Activated T-helper 17 cell treated with anti-CD3 and anti-CD28 coated beads, Interleukin-2, amount 50 U/mL, for 72 hours (primary cell): ENCODE data around the gene CBLN1. TPM values are rescaled to one million over a fixed set of nuclear protein-coding genes. Genes with fewer than 3 reads are reported as not detected.

Experiments
- ATAC-seq: fragments of 150-1000 bp; cut with Tn5 transposase; replicated peaks from 2 replicates; pipeline ENCODE4 v1.10.0; 2021; ENCODE audit warnings: mild to moderate bottlenecking, moderate library complexity
- H3K27ac Mint-ChIP-seq: one replicate; pipeline ENCODE4 v1.8.0; 2022; ENCODE audit warnings: mixed read lengths
- H3K27me3 Mint-ChIP-seq: one replicate; pipeline ENCODE4 v1.8.0; 2022; ENCODE audit warnings: mixed read lengths
- H3K36me3 Mint-ChIP-seq: one replicate; pipeline ENCODE4 v1.8.0; 2022; ENCODE audit warnings: low read depth, mild to moderate bottlenecking, mixed read lengths
- H3K4me1 Mint-ChIP-seq: one replicate; pipeline ENCODE4 v1.8.0; 2022; ENCODE audit warnings: mixed read lengths
- H3K4me3 Mint-ChIP-seq: one replicate; pipeline ENCODE4 v1.8.0; 2022; ENCODE audit warnings: mild to moderate bottlenecking, mixed read lengths
- H3K9me3 Mint-ChIP-seq: one replicate; pipeline ENCODE4 v1.8.0; 2022; ENCODE audit warnings: mixed read lengths
- total RNA-seq, 2 donors: library from RNA; stranded (reverse); gene quantifications; one replicate each; pipeline ENCODE4 v1.2.3, GENCODE V29; 2022

The CBLN1 gene
- not detected for total RNA-seq

DNA sequence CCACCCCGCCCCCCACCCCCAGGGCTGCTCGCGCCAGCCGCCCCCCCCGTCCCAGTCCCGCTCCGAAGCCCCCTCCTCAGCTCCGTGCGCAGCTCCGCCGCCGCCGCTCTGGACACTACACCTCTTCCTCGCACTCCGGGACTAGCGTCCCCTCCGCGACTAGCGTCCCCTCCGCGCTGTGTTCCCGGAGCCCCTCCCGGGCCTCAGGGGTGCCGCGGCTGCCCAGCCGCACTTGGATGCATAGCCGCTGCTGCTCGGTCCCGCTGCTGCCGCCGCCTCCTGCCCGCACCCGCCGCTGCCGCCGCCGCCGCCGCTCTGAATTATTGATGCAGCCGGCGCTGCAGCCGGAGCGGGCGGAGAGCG is at the start of gene CBLN1:
Gene CBLN1, minus strand, starts transcription at position 359 of the 363 bp plus-strand sequence. CDS start 373 bp downstream, outside the sequence.
- Mint-ChIP-seq H3K27me3 (peaks cover 52% of the 10 kb centered on the region), H3K4me3 (peak within 1 kb of the TSS; percentile 59), H3K36me3 (peaks cover 5% of the 10 kb centered on the region), H3K4me1 (peaks cover 5% of the 10 kb centered on the region), H3K27ac (no peak within 1 kb of the TSS), H3K9me3 (no peaks in the 10 kb centered on the region)
- ATAC-seq, result no peak

DNA sequence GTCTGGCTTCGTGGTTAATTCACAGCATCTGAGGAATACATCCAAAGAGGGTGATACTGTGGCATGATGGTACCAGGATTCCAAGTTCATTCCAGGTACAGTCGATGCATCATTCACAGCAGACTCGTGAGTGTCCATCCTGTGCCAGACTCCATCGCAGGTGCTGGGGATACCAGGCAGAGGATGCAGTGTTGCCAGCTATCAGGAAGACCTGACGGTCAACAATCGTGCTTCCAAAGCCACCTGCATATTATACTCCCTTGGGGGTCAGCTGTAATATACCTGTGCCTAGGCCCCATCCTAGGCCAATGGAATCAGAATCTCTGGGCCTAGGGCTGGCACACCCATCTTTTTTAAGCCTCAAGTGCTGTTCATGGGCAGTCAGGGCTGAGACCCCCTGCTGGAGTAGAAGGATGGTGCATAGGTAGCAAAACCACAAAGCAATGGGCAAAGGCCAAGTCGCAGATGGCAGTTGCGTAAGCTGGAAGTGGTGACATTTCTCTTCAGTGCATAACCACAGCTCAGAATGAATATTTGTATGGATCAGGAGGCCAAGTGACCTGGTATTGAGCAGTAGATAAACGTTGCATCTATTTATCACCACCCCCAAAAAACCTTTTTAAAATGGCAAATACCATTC is 49.0 kb upstream of the CBLN1 start:
- H3K27me3 Mint-ChIP-seq, result no peaks in the 10 kb centered on the region
- H3K4me3 Mint-ChIP-seq, result no peak overlapping the region
- H3K27ac Mint-ChIP-seq, result no peak overlapping the region
- ATAC-seq, result no peak
- no peaks in the 10 kb centered on the region for H3K4me1 Mint-ChIP-seq
- H3K36me3 Mint-ChIP-seq, result no peaks in the 10 kb centered on the region
- H3K9me3 Mint-ChIP-seq, result no peaks in the 10 kb centered on the region

DNA sequence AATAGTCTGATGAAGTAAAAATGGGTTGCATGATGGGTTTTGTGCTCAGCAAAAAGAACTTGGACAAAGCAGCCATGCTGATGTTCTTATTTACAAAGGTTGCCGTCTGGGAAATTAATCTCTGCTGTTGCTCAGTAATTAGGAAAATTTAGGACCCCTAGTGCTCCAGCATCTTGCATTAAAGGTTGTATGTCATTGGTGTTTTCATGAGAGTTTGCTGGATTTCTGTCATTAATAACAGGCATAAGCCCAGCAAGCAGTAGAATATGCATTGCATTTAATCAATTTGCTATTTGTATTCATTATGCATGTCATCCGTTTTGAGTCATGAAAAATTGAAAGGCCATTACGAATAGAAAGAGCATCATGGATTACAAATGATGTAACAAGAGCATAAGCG is 46.7 kb upstream of the CBLN1 start:
- Mint-ChIP-seq H3K36me3 (no peaks in the 10 kb centered on the region), H3K9me3 (no peaks in the 10 kb centered on the region), H3K4me3 (no peak overlapping the region), H3K27ac (no peak overlapping the region), H3K27me3 (peaks cover 3% of the 10 kb centered on the region), H3K4me1 (no peaks in the 10 kb centered on the region)
- ATAC-seq, result no peak

DNA sequence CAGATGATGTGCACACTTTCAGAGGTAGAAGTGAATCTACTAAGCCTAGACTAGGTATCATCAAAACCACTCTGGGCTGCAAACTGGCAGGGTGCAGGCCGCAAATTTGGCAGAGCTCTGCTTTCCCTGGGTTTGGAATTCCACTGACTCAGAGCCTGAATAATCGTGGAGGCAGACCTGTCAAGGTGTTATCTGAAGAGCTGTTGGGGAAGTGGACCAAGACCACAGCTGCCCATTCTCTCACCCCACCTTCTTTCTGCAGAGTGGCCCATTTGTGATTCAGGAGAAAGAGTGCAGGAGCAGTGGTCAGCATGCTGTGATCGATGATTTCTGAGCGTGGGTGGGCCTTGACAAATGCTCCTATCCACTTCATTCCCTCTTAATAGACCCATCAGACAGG is 45.8 kb upstream of the CBLN1 start:
- no peak for ATAC-seq
- H3K4me3 Mint-ChIP-seq, result no peak overlapping the region
- no peaks in the 10 kb centered on the region for H3K9me3 Mint-ChIP-seq
- H3K4me1 Mint-ChIP-seq, result no peaks in the 10 kb centered on the region
- no peak overlapping the region for H3K27ac Mint-ChIP-seq
- H3K27me3 Mint-ChIP-seq, result peaks cover 3% of the 10 kb centered on the region
- H3K36me3 Mint-ChIP-seq, result no peaks in the 10 kb centered on the region

DNA sequence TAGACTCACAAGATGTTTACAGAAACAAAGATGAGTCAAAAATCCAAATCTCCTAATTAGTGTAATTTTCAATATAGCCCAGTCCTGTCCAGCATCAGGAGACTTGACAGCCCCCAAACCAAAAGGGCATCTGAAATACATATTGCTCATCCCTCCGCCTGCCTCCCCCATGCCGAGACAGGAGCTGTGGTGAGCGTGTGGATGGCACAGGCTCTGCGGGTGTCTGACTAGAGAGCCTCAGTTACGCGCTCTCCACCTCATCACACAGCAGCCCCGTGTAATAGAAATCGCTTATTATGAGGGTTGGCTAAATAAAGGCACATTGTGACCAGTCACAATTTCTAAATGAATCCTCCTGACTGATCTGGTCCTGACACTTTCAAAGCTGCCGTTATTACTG is 43.1 kb upstream of the CBLN1 start:
- H3K27me3 Mint-ChIP-seq, result peaks cover 3% of the 10 kb centered on the region
- H3K4me1 Mint-ChIP-seq, result no peaks in the 10 kb centered on the region
- H3K27ac Mint-ChIP-seq, result no peak overlapping the region
- H3K4me3 Mint-ChIP-seq, result no peak overlapping the region
- no peak for ATAC-seq
- no peaks in the 10 kb centered on the region for H3K36me3 Mint-ChIP-seq
- no peaks in the 10 kb centered on the region for H3K9me3 Mint-ChIP-seq

DNA sequence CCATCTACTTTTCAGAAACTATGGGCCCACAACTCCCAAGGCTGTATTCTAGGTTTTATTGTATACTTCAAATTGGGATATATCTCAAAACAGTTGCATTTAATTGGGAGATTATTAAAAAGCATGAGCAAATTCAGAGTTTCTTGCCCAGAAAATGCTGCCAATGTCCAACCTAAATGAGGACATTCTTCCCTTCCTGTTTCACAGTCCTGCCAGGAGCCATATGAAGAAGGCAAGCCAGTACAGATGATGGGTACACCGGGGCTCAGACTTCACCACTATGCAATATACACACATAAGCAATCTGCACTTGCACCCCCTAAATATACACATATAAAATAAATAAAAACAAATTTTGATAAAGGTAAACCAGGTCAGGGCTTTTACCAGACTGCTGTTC is 34.0 kb upstream of the CBLN1 start:
- Mint-ChIP-seq H3K27ac (no peak overlapping the region), H3K9me3 (peaks cover 5% of the 10 kb centered on the region), H3K36me3 (no peaks in the 10 kb centered on the region), H3K4me1 (no peaks in the 10 kb centered on the region), H3K4me3 (no peak overlapping the region), H3K27me3 (no peaks in the 10 kb centered on the region)
- ATAC-seq, result no peak

DNA sequence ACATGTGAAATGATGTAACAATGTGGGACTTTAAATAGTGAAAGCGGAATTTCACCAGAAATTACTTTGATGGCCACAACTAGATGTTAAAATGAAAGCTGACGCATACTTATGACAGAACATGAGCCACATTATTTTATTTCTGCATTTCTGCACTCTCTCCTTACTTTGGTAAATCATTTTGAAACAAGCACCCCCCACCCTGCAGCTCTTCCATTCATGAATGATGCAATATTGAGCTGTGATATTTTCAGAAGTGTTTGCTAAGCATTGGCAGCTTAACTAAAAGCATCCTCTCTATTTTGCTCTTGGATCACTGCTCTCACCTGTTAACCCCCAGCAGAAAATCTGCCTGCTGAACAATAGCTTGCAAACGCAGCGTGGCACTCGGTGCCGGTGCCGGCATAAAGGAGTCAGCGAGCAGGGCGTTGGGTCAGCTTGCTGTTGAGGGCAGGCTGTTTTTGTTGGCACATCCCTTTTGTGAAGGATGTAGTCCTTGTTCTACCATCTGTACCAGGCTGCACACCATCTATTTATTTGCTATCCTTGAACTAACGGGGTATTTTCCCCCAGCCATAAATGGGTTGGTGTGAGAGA is 30.8 kb upstream of the CBLN1 start:
- no peak for ATAC-seq
- Mint-ChIP-seq H3K4me1 (no peaks in the 10 kb centered on the region), H3K27ac (no peak overlapping the region), H3K9me3 (no peaks in the 10 kb centered on the region), H3K27me3 (no peaks in the 10 kb centered on the region), H3K36me3 (no peaks in the 10 kb centered on the region), H3K4me3 (no peak overlapping the region)

DNA sequence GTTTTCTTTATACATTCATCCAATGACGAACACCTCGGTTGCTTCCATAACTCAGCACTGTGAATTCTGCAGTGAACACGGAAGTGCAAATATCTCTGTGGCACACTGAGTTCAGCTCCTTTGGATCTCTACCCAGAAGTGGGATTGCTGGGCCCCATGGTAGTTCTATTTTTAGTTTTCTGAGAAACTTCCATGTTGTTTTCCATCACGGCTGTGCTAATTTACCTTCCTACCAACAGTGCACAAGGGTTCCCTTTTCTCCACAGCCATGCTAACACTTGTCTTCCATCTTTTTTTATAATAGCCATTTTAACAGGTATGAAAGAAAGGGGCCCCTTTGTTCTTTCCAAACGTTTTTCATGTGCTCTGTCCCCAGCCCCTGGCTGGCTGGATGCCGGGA is 30.2 kb upstream of the CBLN1 start:
- H3K9me3 Mint-ChIP-seq, result no peaks in the 10 kb centered on the region
- no peaks in the 10 kb centered on the region for H3K4me1 Mint-ChIP-seq
- H3K27ac Mint-ChIP-seq, result no peak overlapping the region
- H3K36me3 Mint-ChIP-seq, result no peaks in the 10 kb centered on the region
- H3K27me3 Mint-ChIP-seq, result no peaks in the 10 kb centered on the region
- no peak for ATAC-seq
- H3K4me3 Mint-ChIP-seq, result no peak overlapping the region

DNA sequence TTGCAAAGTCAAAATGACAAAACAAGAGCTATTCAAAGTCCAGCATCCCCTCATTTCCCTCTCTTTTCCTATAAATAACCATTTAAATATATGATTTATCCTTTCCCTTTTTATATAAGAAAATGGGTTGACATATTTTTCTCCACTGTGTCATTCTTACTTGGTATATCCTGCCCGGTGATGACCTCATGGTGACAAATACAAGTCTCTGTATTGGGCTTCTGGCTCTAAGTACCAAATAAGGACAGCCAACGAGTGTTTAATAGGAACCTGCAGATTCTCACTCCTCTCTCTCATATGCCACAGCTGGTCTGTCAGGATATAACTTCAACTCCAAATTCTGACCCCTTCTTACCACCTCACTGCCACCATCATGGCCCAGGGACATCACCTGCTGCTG is 25.5 kb upstream of the CBLN1 start:
- no peaks in the 10 kb centered on the region for H3K36me3 Mint-ChIP-seq

DNA sequence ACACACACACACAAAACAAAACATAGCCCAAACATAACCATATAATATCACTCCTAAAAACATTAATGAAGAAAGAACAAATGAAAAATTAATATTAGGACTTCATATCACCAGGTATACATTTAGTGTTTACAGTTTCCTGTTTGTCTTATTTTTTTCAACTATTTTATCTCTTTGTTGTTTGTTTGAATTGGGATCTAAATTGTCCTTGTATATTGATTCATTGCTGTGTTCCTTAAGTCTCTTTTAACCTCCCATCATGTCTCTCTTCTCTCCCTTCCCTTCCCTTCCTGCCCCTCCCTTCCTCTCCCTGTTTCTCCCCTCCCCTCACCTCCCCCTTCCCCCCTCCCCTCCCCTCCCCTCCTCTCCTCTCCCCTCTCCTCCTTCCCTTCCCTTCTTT is 23.8 kb upstream of the CBLN1 start:
- Mint-ChIP-seq H3K36me3 (no peaks in the 10 kb centered on the region), H3K4me1 (no peaks in the 10 kb centered on the region), H3K27me3 (peaks cover 8% of the 10 kb centered on the region), H3K9me3 (peaks cover 6% of the 10 kb centered on the region), H3K4me3 (no peak overlapping the region), H3K27ac (no peak overlapping the region)
- ATAC-seq, result no peak

More for the DNA sequence above, 25.5 kb upstream of the CBLN1 start:
- ATAC-seq, result no peak
- Mint-ChIP-seq H3K9me3 (peaks cover 6% of the 10 kb centered on the region), H3K27ac (no peak overlapping the region), H3K4me3 (no peak overlapping the region), H3K27me3 (peaks cover 8% of the 10 kb centered on the region), H3K4me1 (no peaks in the 10 kb centered on the region)

DNA sequence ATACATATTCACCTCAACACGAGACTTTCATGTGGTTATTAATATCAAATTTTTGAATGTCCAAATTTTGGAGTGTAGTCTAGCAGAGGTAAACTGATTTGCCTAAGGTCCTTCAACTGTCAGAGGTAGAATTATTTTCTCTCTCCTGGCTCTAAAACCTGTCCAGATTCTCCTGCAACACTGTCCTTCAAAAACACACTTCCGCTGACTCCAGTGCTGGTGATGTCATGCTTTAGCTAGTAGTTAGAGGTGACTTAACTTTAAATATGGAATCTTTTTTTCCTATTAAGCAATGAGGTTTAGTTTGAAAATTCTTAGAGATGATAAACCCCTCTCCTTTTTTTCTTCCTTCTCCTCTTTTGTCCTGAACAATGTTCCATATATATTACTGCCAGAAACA is 10.8 kb upstream of the CBLN1 start:
- ATAC-seq, result no peak
- Mint-ChIP-seq H3K4me3 (no peak overlapping the region), H3K4me1 (no peaks in the 10 kb centered on the region), H3K27ac (no peak overlapping the region), H3K27me3 (peaks cover 12% of the 10 kb centered on the region), H3K36me3 (no peaks in the 10 kb centered on the region), H3K9me3 (peaks cover 5% of the 10 kb centered on the region)

DNA sequence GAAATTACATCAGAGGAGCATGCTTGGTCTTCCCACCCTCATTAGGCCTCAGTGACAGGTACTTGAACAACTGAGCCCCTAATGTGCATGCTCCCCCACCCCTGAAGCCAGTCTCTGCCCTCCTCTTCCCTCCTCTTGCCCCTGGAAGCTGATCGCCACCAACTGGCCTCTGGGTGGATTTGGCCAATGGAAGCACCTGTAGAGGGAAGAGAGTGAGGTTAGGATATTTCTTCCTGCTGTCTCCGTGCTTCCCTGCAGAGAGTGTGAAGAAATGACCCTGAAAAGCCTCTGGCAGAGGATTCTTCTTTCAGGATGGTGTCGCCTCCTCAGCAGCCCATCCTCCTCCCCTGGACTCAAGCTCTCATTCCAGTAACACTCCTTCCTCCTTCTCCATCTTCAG is 5.9 kb upstream of the CBLN1 start:
- Mint-ChIP-seq H3K9me3 (no peaks in the 10 kb centered on the region), H3K27me3 (peaks cover 20% of the 10 kb centered on the region), H3K36me3 (peaks cover 3% of the 10 kb centered on the region), H3K27ac (no peak overlapping the region), H3K4me1 (peaks cover 4% of the 10 kb centered on the region), H3K4me3 (no peak overlapping the region)
- no peak for ATAC-seq

DNA sequence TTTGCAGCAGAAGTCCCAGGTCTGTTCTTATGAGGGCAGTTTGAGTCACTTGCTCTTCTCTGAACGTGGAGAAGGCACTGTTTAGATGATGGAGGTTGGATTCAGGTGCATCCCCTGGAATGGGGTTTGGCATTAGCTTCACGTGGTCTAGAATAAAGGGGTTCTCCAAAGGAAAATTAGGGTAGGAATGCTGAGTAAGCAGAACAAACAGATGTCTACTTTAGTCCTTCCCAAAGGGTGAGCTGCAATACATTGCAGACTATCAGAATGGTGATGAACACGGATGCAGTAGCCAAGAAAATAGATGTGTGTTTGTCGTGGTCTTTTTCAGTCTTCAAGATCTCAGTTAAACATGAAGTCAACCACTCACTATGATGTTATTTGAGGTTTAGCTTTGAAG is 3.3 kb upstream of the CBLN1 start:
- Mint-ChIP-seq H3K27ac (no peak overlapping the region), H3K4me1 (peaks cover 5% of the 10 kb centered on the region), H3K9me3 (no peaks in the 10 kb centered on the region), H3K36me3 (peaks cover 5% of the 10 kb centered on the region), H3K4me3 (no peak overlapping the region), H3K27me3 (peaks cover 26% of the 10 kb centered on the region)
- no peak for ATAC-seq

DNA sequence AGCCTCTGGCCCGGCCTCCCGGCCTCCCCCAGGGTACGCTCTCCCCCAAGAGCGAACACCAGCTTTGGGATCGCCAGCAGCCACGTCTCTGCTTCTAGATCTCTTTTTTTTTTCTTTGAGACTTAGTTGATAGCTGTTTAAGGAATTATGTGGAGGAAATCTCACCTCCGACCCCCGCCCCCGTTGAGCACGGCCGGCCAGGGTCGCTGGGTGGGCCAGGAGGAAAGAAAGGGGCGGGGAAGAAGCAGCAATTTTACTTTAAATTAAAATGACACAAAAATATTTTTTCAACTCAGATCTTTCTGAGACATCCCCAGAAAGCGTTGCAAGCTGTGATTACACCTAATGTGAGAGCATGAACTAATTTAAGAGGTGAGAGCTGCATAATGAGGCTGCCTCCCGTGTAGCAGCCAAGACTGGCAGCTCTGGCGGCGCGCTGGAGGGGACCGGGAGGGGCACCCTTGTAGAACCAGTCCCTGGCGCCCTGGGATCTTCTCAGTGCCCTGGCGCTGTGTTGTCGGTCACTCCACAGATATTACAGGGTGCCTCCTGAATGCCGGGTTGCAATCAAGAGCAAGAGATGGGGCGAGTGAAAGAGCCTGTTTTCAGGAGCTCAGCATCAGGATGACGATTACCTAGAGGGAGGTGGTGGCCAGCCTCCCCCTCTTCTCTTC is 1.9 kb upstream of the CBLN1 start:
- Mint-ChIP-seq H3K27ac (no peak overlapping the region), H3K4me3 (no peak overlapping the region), H3K27me3 (peaks cover 40% of the 10 kb centered on the region), H3K36me3 (peaks cover 5% of the 10 kb centered on the region), H3K4me1 (peaks cover 5% of the 10 kb centered on the region), H3K9me3 (no peaks in the 10 kb centered on the region)
- no peak for ATAC-seq

DNA sequence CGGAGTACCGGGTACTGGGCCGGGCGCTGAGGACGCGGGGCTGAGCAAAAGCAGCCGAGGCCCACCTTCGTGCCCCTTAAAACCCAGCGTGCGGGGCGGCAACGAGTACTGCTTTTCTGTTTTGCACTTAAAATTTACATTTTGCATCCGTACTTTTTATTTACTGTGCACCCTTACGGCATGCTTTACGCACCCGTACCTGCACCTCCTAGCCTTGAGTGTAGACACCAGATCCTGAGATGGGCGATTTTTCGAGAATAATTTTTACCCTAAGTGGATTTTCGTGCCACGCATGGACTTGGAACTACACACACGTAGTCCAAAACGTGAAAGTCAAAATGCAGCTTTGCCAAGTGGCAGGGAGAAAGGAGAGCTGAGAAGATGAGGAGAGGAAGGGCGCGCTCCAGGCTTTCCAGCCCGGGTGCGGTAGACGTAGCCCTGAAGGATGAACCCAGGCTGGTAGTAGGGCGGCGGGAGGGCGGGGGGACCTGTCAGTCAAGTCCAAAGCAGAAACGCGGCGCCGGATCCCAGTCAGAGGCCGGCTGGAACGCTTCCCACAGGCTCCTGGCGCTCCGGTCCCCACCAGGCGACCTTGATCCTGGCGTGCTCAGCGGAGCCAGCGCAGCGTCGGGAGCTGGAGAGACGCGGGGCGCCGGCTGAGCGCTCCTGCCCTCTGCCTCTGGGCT is 1.2 kb upstream of the CBLN1 start:
- H3K36me3 Mint-ChIP-seq, result peaks cover 5% of the 10 kb centered on the region
- H3K4me1 Mint-ChIP-seq, result peaks cover 5% of the 10 kb centered on the region
- peak overlapping the region; percentile 59 for H3K4me3 Mint-ChIP-seq

More for the DNA sequence above, 1.2 kb upstream of the CBLN1 start:
- Mint-ChIP-seq H3K27me3 (peaks cover 43% of the 10 kb centered on the region), H3K27ac (no peak overlapping the region), H3K9me3 (no peaks in the 10 kb centered on the region)
- ATAC-seq, result no peak
